H1 (cell line): ENCODE data around the gene PIAS2. TPM values are rescaled to one million over a fixed set of nuclear protein-coding genes. Genes with fewer than 3 reads are reported as not detected.

Source experiments
- CTCF ChIA-PET: fragments of 300-600 bp; sonication (Branson Sonifier 250); formaldehyde crosslinking; loops from one replicate; lab custom pipeline; 2021; ENCODE audit not compliant: partially characterized antibody; lab: Charles Lee
- POLR2A ChIA-PET: fragments of 300-600 bp; sonication (Branson Sonifier 250); formaldehyde crosslinking; loops from one replicate; lab custom pipeline; 2021; ENCODE audit warnings: inconsistent platforms; ENCODE audit not compliant: partially characterized antibody; lab: Charles Lee
- DNase-seq, 2 experiments: peaks; one replicate each; pipeline versions ENCODE4 v3.0.0 to v3.0.0-alpha.2; 2010 to 2022; ENCODE audit warnings: low spot score in 2 of 2, low read depth in 1 of 2, mixed read lengths in 1 of 2
- FAIRE-seq: peaks from 2 replicates; lab custom pipeline; 2011; peaks lifted over from hg19 to GRCh38; lab: Jason Lieb, UNC
- H2AFZ ChIP-seq: 2 replicates; pipeline ENCODE4 v1.8.1; 2012; ENCODE audit warnings: low read length, inconsistent platforms
- H2AK5ac ChIP-seq: 2 replicates; pipeline ENCODE4 v1.6.1; 2013; ENCODE audit warnings: low read depth, low read length
- H2BK120ac ChIP-seq: replicated peaks from 2 replicates; pipeline ENCODE3; 2013; ENCODE audit warnings: low read depth, low read length, inconsistent platforms
- H2BK12ac ChIP-seq: 2 replicates; pipeline ENCODE4 v1.6.1; 2013; ENCODE audit warnings: low read depth, low read length
- H2BK15ac ChIP-seq: 2 replicates; pipeline ENCODE4 v1.6.1; 2013; ENCODE audit warnings: low read length
- H2BK20ac ChIP-seq: 2 replicates; pipeline ENCODE4 v1.6.1; 2013; ENCODE audit warnings: low read length
- H2BK5ac ChIP-seq: 2 replicates; pipeline ENCODE4 v1.6.1; 2013; ENCODE audit warnings: low read depth, low read length
- H3K14ac ChIP-seq: 2 replicates; pipeline ENCODE4 v1.6.1; 2013; ENCODE audit warnings: inconsistent platforms; ENCODE audit not compliant: insufficient read length
- H3K18ac ChIP-seq: 2 replicates; pipeline ENCODE4 v1.6.1; 2013; ENCODE audit warnings: low read length; ENCODE audit errors: extremely low read depth
- H3K23ac ChIP-seq: 2 replicates; pipeline ENCODE4 v1.6.1; 2013; ENCODE audit warnings: inconsistent platforms; ENCODE audit not compliant: insufficient read length
- H3K23me2 ChIP-seq: 2 replicates; pipeline ENCODE4 v1.6.1; 2013; ENCODE audit warnings: low read depth, low read length
- H3K27ac ChIP-seq: 2 replicates; pipeline ENCODE4 v1.6.1; 2011; ENCODE audit warnings: low read depth, low read length, inconsistent platforms
- H3K27me3 ChIP-seq, 4 experiments: replicated peaks in 1 of 4; 1 replicate in 1 of 4; 2 replicates in 3 of 4; pipeline versions ENCODE4 v1.6.1 to v1.8.1; 2011 to 2013; ENCODE audit warnings: low read length in 3 of 4, mild to moderate bottlenecking in 3 of 4, inconsistent platforms in 2 of 4, mixed read lengths in 2 of 4, moderate library complexity in 1 of 4; ENCODE audit not compliant: control insufficient read depth in 3 of 4, insufficient read depth in 3 of 4; ENCODE audit errors: extremely low read depth in 1 of 4
- H3K36me3 ChIP-seq, 4 experiments: 2 replicates each; pipeline versions ENCODE4 v1.6.1 to v1.8.1; 2011 to 2013; ENCODE audit warnings: mild to moderate bottlenecking in 4 of 4, low read length in 3 of 4, moderate library complexity in 2 of 4, control low read depth in 1 of 4, inconsistent platforms in 1 of 4; ENCODE audit not compliant: insufficient read depth in 4 of 4, control insufficient read depth in 2 of 4
- H3K4ac ChIP-seq: replicated peaks from 2 replicates; pipeline ENCODE3; 2013; ENCODE audit warnings: low read length, low read depth, mixed read lengths, inconsistent platforms; ENCODE audit not compliant: insufficient read length
- H3K4me1 ChIP-seq, 4 experiments: replicated peaks in 1 of 4; 1 replicate in 1 of 4; 2 replicates in 3 of 4; pipeline versions ENCODE4 v1.6.1 to v1.8.1; 2011 to 2013; ENCODE audit warnings: low read length in 3 of 4, inconsistent platforms in 2 of 4, mixed read lengths in 1 of 4; ENCODE audit not compliant: insufficient read depth in 4 of 4, control insufficient read depth in 3 of 4
- H3K4me2 ChIP-seq, 2 experiments: 2 replicates each; pipeline versions ENCODE4 v1.6.1 to v1.8.1; 2011 to 2013; ENCODE audit warnings: low read depth in 2 of 2, low read length in 2 of 2, control low read depth in 1 of 2, inconsistent platforms in 1 of 2, mild to moderate bottlenecking in 1 of 2; ENCODE audit not compliant: insufficient read depth in 1 of 2
- H3K4me3 ChIP-seq, 4 experiments: fragments of 200-600, 300-600 bp in 1 of 4; sonication (generic), shearing (Covaris generic), sonication (Bioruptor Twin) in 1 of 4; 2 replicates each; pipeline versions ENCODE4 v1.5.1 to v1.8.1; 2011 to 2016; ENCODE audit warnings: low read length in 4 of 4, low read depth in 3 of 4, control low read depth in 2 of 4, inconsistent platforms in 2 of 4, mild to moderate bottlenecking in 2 of 4, mixed read lengths in 1 of 4, moderate library complexity in 1 of 4; ENCODE audit not compliant: insufficient read depth in 2 of 4; ENCODE audit errors: extremely low read depth in 1 of 4
- H3K56ac ChIP-seq: replicated peaks from 2 replicates; pipeline ENCODE3; 2013; ENCODE audit warnings: low read depth, mild to moderate bottlenecking, mixed read lengths, low read length, inconsistent platforms; ENCODE audit not compliant: insufficient read length
- H3K79me1 ChIP-seq: 2 replicates; pipeline ENCODE4 v1.6.1; 2013; ENCODE audit warnings: low read depth, low read length, control low read depth
- H3K79me2 ChIP-seq, 2 experiments: 2 replicates each; pipeline versions ENCODE4 v1.6.1 to v1.8.1; 2012 to 2013; ENCODE audit warnings: low read length in 2 of 2, mild to moderate bottlenecking in 2 of 2, inconsistent platforms in 1 of 2; ENCODE audit not compliant: insufficient read depth in 2 of 2, control insufficient read depth in 1 of 2
- H3K9ac ChIP-seq, 4 experiments: replicated peaks in 1 of 4; 1 replicate in 1 of 4; 2 replicates in 3 of 4; pipeline versions ENCODE4 v1.6.1 to v1.8.1; 2011 to 2013; ENCODE audit warnings: low read depth in 3 of 4, low read length in 3 of 4, control low read depth in 2 of 4, mild to moderate bottlenecking in 2 of 4, moderate library complexity in 2 of 4, inconsistent platforms in 1 of 4; ENCODE audit errors: extremely low read depth in 1 of 4
- H3K9me3 ChIP-seq, 2 experiments: 2 replicates each; pipeline versions ENCODE4 v1.6.1 to v1.8.1; 2012 to 2013; ENCODE audit warnings: mild to moderate bottlenecking in 2 of 2, moderate library complexity in 2 of 2, control low read depth in 1 of 2, inconsistent platforms in 1 of 2, low read depth in 1 of 2, low read length in 1 of 2, mixed read lengths in 1 of 2; ENCODE audit not compliant: insufficient read depth in 2 of 2
- H4K20me1 ChIP-seq, 2 experiments: replicated peaks in 1 of 2; 2 replicates each; pipeline versions ENCODE3 to v1.8.1; 2011 to 2013; ENCODE audit warnings: inconsistent platforms in 2 of 2, low read length in 2 of 2, mild to moderate bottlenecking in 1 of 2; ENCODE audit not compliant: insufficient read depth in 2 of 2, control insufficient read depth in 1 of 2
- H4K5ac ChIP-seq: 2 replicates; pipeline ENCODE4 v1.6.1; 2013; ENCODE audit warnings: low read length, low read depth, mixed read lengths, inconsistent platforms; ENCODE audit not compliant: insufficient read length
- H4K8ac ChIP-seq: 2 replicates; pipeline ENCODE4 v1.8.0; 2013; ENCODE audit warnings: mild to moderate bottlenecking, moderate library complexity, low read length, inconsistent platforms; ENCODE audit not compliant: insufficient read depth; ENCODE audit errors: extremely low read depth
- H4K91ac ChIP-seq: replicated peaks from 2 replicates; pipeline ENCODE3; 2013; ENCODE audit warnings: low read length, mixed read lengths, inconsistent platforms; ENCODE audit not compliant: insufficient read length
- CREB1 ChIP-seq: IDR thresholded peaks from 2 replicates; pipeline ENCODE4 v1.6.1; 2012; ENCODE audit warnings: inconsistent platforms
- HDAC6 ChIP-seq: IDR thresholded peaks from one replicate; pipeline ENCODE4 v1.7.1; 2012; ENCODE audit warnings: low read depth, mild to moderate bottlenecking, inconsistent platforms, low read length, moderate library complexity
- KDM1A ChIP-seq: fragments of 200-600, 300-600 bp; sonication (generic); IDR thresholded peaks from 2 replicates; pipeline ENCODE4 v1.7.1; 2016; ENCODE audit warnings: mild to moderate bottlenecking, low read length, borderline replicate concordance
- RXRA ChIP-seq: IDR thresholded peaks from 2 replicates; pipeline ENCODE4 v1.6.1; 2011; ENCODE audit warnings: low read depth, mild to moderate bottlenecking, low read length, moderate library complexity; ENCODE audit not compliant: insufficient read depth
- SIRT6 ChIP-seq: IDR thresholded peaks from one replicate; pipeline ENCODE4 v1.7.1; 2012; ENCODE audit warnings: low read length, inconsistent platforms
- WGBS, 2 experiments: shearing (Covaris generic) in 1 of 2; methylation state at CpG; one replicate each; pipeline versions ENCODE4 v1.1.6 to v1.1.7; 2013 to 2015; ENCODE audit warnings: low lambda C conversion rate in 2 of 2, mixed read lengths in 2 of 2, inconsistent platforms in 1 of 2, low coverage in 1 of 2, missing lambda C conversion rate in 1 of 2; ENCODE audit not compliant: insufficient replicate concordance in 2 of 2, insufficient coverage in 1 of 2, insufficient read length in 1 of 2; ENCODE audit errors: extremely low coverage in 1 of 2, missing lambda C conversion rate in 1 of 2; 5-methylcytosine and 5-hydroxymethylcytosine counted together
- polyA plus RNA-seq, 7 experiments: library from polyadenylated mRNA; depleted of rRNA in 3 of 7; stranded (reverse) in 5 of 7; unstranded in 2 of 7; fragments of >200 nt in 5 of 7; fragments of 200-250 nt in 2 of 7; gene quantifications; 1 replicate in 5 of 7; 2 replicates in 1 of 7; 4 replicates in 1 of 7; pipeline versions ENCODE4 v1.2.1 to v1.2.3, GENCODE V29; 2011 to 2013; ENCODE audit warnings: missing spikeins in 2 of 7, mixed read lengths in 2 of 7
- total RNA-seq: library from RNA; stranded (reverse); fragmentation: NEBNext Ultra II Directional; extraction: Animal tissue kit (Norgen Biotek cat#: 25700); gene quantifications from 2 replicates; pipeline ENCODE4 v1.2.1, GENCODE V29; 2021

Gene PIAS2
- total and polyA plus RNA-seq, 2 of the 8 experiments (the other 6 are each of a cell fraction or from before 2014, with no cell fraction given): 20.1 to 53.9 TPM

DNA sequence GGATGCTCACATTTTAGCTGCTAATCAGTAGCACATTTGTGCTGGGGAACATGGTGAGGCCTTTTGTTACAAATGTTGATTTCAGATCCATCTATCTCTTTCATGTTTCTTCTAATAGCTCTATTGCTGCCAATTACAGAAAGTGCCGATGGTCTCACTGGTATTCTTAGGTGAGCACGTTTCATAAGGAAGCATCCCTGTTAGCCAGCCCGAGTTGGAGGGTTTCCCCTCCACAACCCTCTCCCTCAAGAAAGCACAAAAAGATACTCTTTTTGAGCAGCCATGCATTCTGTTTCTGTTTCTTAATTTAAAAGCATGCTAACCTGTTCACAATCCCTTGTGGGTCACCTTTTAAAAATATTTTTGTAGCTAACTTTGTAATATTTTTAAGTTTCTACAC is 129.6 kb downstream of the PIAS2 start:
- TF ChIP-seq KDM1A (no peak), CREB1 (no peak), HDAC6 (no peak), SIRT6 (no peak), RXRA (no peak)

More for the DNA sequence above, 129.6 kb downstream of the PIAS2 start:
- Histone ChIP-seq H2AK5ac (no peak overlapping the region), H3K4me3 (no peak overlapping the region), H3K4me1 (no peaks in the 10 kb centered on the region), H2BK15ac (no peak overlapping the region), H3K9ac (no peak overlapping the region), H3K27me3 (no peaks in the 10 kb centered on the region), H2BK120ac (no peak overlapping the region), H3K36me3 (no peaks in the 10 kb centered on the region), H4K91ac (no peak overlapping the region), H3K79me2 (no peaks in the 10 kb centered on the region), H3K23me2 (no peaks in the 10 kb centered on the region), H3K27ac (no peak overlapping the region), H3K4ac (no peak overlapping the region), H3K18ac (no peak overlapping the region), H3K4me2 (no peak overlapping the region), H2AFZ (no peak overlapping the region), H2BK12ac (no peak overlapping the region), H2BK5ac (no peak overlapping the region), H3K56ac (no peak overlapping the region), H4K20me1 (no peaks in the 10 kb centered on the region), H3K14ac (no peak overlapping the region), H3K9me3 (peaks cover 5 to 9% of the 10 kb centered on the region in 2 experiments; a peak in 3 of 4 replicates), H4K8ac (no peak overlapping the region), H2BK20ac (no peak overlapping the region), H4K5ac (no peak overlapping the region), H3K79me1 (no peaks in the 10 kb centered on the region), H3K23ac (no peak overlapping the region)
- ChIA-PET POLR2A (interaction anchor here (0.5 to 1.8 kb wide), 3 partner anchors 17 to 130 kb away, joined by 3 to 6 read pairs (median 3); partner anchors contain the start of genes KATNAL2 and PIAS2), CTCF (interaction anchor here (0.9 to 1.5 kb wide), 4 partner anchors 15 to 162 kb away, joined by 3 to 4 read pairs (median 3); no protein-coding TSS in a partner anchor)
- no peak for FAIRE-seq
- 84% methylated on average over 3 of the region's 3 CpGs; no CpG with 5 or more reads in 1 of the 2 experiments for WGBS, 2 experiments
- peak in 1 of 2 experiments; percentile 11 for DNase-seq
